22Rv1 (cell line): ENCODE measurements around the gene SPTBN1.

ENCODE experiments used
- ZFX ChIP-seq: fragments of 450-650 bp; IDR thresholded peaks from 2 replicates; pipeline ENCODE4 v1.6.1; 2017; ENCODE audit warnings: antibody characterized with exemption, borderline replicate concordance
- TF ChIP-seq, protein P1 (sequence below): fragments of 450-650 bp; IDR thresholded peaks from 2 replicates; pipeline ENCODE4 v1.5.1; 2017; ENCODE audit warnings: mild to moderate bottlenecking

- TF ChIP-seq, protein P1, sequence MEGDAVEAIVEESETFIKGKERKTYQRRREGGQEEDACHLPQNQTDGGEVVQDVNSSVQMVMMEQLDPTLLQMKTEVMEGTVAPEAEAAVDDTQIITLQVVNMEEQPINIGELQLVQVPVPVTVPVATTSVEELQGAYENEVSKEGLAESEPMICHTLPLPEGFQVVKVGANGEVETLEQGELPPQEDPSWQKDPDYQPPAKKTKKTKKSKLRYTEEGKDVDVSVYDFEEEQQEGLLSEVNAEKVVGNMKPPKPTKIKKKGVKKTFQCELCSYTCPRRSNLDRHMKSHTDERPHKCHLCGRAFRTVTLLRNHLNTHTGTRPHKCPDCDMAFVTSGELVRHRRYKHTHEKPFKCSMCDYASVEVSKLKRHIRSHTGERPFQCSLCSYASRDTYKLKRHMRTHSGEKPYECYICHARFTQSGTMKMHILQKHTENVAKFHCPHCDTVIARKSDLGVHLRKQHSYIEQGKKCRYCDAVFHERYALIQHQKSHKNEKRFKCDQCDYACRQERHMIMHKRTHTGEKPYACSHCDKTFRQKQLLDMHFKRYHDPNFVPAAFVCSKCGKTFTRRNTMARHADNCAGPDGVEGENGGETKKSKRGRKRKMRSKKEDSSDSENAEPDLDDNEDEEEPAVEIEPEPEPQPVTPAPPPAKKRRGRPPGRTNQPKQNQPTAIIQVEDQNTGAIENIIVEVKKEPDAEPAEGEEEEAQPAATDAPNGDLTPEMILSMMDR: no peak
- TF ChIP-seq ZFX: no peak
Measured at GRCh38 chr2:54531558-54531957, 75.4 kb downstream of the SPTBN1 start.
